Endothelial cell (in vitro differentiated cells): ENCODE data around the gene ZSWIM7. TPM values are rescaled to one million over a fixed set of nuclear protein-coding genes. Genes with fewer than 3 reads are reported as not detected.

ENCODE experiments used
- DNase-seq: peaks from one replicate; pipeline ENCODE4 v3.0.0; 2021; ENCODE audit warnings: low spot score
- H3K27ac Mint-ChIP-seq: one replicate; pipeline ENCODE4 v1.8.0; 2021; ENCODE audit warnings: mixed read lengths, inconsistent platforms; ENCODE audit not compliant: unreplicated experiment
- H3K27me3 Mint-ChIP-seq: one replicate; pipeline ENCODE4 v1.8.0; 2021; ENCODE audit warnings: mild to moderate bottlenecking, moderate library complexity, mixed read lengths, inconsistent platforms; ENCODE audit not compliant: unreplicated experiment
- H3K36me3 Mint-ChIP-seq: one replicate; pipeline ENCODE4 v1.8.0; 2021; ENCODE audit warnings: mild to moderate bottlenecking, low read depth, mixed read lengths, inconsistent platforms; ENCODE audit not compliant: unreplicated experiment
- H3K4me1 Mint-ChIP-seq: one replicate; pipeline ENCODE4 v1.8.0; 2021; ENCODE audit warnings: mild to moderate bottlenecking, mixed read lengths, inconsistent platforms; ENCODE audit not compliant: unreplicated experiment
- H3K4me3 Mint-ChIP-seq: one replicate; pipeline ENCODE4 v1.8.0; 2021; ENCODE audit warnings: mild to moderate bottlenecking, mixed read lengths, inconsistent platforms; ENCODE audit not compliant: unreplicated experiment
- H3K9me3 Mint-ChIP-seq: one replicate; pipeline ENCODE4 v1.8.0; 2021; ENCODE audit warnings: mixed read lengths, inconsistent platforms; ENCODE audit not compliant: unreplicated experiment
- total RNA-seq: library from RNA; stranded (reverse); fragmentation: NEBNext Ultra II Directional; extraction: Animal tissue kit (Norgen Biotek cat#: 25700); gene quantifications from one replicate; pipeline ENCODE4 v1.2.1, GENCODE V29; 2021; ENCODE audit not compliant: unreplicated experiment
- TF ChIP-seq, protein P1 (sequence below): fragments of 200-600 bp; sonication (generic); IDR thresholded peaks from one replicate; pipeline ENCODE4 v1.5.0; 2021; ENCODE audit warnings: antibody characterized with exemption; ENCODE audit not compliant: unreplicated experiment

ZSWIM7 gene
- total RNA-seq, 1 donor from 2014 or later: 39.4 TPM

DNA sequence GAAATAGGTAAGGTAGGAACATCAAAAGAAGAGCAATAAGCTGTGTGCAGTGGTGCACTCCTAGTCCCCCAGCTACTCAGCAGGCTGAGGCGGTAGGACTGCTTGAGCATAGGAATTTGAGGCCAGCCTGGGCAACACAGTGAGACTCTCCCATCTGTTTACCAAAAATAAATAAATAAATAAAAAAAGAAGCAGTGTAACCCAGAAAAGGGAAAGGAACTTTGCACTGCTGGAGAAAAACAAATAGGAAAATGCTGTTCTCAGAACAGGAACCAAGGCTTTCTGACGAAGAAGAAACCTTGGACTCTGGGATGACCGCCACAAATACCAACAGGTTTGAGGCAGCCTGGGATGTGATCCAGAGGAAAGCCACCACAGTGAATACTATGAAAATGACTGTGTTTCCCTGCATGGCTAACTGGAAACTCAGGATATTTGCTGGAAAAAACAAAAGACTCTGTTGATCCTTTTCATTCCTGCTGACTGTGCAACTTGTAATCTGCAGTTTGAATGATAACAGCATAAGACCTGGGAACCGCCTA, 41.3 kb upstream of the ZSWIM7 start:
- no peak for DNase-seq

DNA sequence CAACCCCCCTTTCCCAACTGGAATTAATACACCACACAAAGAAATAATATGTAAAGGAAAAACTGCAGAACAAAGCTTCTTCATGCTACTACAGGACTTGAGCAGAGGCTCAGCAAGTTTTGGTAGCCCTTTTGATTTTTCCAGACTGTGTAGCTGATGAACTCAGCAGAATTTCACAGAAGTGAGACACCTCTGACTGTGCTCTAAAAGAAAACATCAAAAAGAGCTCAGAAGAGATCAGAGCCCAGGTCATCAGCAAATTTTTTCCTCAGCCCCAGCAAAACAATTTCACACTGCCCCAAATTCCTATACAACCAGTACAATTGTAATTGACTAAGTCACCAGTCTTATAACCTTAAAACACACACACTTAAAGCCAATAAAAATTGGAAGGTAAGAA, 38.1 kb upstream of the ZSWIM7 start:
- Mint-ChIP-seq H3K9me3 (no peaks in the 10 kb centered on the region), H3K36me3 (peaks cover 41% of the 10 kb centered on the region), H3K4me3 (no peak overlapping the region), H3K27me3 (no peaks in the 10 kb centered on the region), H3K27ac (no peak overlapping the region), H3K4me1 (peaks cover 3% of the 10 kb centered on the region)
- DNase-seq: no peak
- TF ChIP-seq, protein P1, sequence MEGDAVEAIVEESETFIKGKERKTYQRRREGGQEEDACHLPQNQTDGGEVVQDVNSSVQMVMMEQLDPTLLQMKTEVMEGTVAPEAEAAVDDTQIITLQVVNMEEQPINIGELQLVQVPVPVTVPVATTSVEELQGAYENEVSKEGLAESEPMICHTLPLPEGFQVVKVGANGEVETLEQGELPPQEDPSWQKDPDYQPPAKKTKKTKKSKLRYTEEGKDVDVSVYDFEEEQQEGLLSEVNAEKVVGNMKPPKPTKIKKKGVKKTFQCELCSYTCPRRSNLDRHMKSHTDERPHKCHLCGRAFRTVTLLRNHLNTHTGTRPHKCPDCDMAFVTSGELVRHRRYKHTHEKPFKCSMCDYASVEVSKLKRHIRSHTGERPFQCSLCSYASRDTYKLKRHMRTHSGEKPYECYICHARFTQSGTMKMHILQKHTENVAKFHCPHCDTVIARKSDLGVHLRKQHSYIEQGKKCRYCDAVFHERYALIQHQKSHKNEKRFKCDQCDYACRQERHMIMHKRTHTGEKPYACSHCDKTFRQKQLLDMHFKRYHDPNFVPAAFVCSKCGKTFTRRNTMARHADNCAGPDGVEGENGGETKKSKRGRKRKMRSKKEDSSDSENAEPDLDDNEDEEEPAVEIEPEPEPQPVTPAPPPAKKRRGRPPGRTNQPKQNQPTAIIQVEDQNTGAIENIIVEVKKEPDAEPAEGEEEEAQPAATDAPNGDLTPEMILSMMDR: no peak

More for the DNA sequence above, 41.3 kb upstream of the ZSWIM7 start:
- Mint-ChIP-seq H3K36me3 (peaks cover 40% of the 10 kb centered on the region), H3K27ac (peak overlapping the region; percentile 50), H3K4me3 (no peak overlapping the region), H3K4me1 (peaks cover 3% of the 10 kb centered on the region), H3K27me3 (no peaks in the 10 kb centered on the region), H3K9me3 (no peaks in the 10 kb centered on the region)
- TF ChIP-seq, protein P1: no peak

DNA sequence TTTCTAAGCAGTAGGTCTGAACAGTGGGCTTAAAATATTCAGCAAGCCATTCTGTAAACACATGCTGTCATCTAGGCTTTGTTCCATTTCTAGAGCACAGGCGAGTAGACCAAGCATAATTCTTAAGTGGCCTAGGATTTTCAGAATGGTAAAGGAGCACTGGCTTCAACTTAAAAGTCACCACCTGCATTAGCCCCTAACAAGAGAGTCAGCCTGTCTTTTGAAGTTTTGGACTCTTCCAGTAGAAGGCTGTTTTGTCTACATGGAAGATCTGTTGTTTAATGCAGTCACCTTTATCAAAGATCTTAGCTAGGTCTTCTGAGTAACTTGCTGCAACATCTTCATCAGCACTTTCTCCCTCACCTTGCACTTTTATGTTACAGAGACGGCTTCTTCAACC, 36.8 kb upstream of the ZSWIM7 start:
- peak overlapping the region; percentile 8 for H3K4me3 Mint-ChIP-seq
- no peaks in the 10 kb centered on the region for H3K27me3 Mint-ChIP-seq
- no peaks in the 10 kb centered on the region for H3K9me3 Mint-ChIP-seq
- H3K4me1 Mint-ChIP-seq: peaks cover 3% of the 10 kb centered on the region
- TF ChIP-seq, protein P1: no peak
- DNase-seq: no peak
- H3K27ac Mint-ChIP-seq: no peak overlapping the region
- peaks cover 40% of the 10 kb centered on the region for H3K36me3 Mint-ChIP-seq

DNA sequence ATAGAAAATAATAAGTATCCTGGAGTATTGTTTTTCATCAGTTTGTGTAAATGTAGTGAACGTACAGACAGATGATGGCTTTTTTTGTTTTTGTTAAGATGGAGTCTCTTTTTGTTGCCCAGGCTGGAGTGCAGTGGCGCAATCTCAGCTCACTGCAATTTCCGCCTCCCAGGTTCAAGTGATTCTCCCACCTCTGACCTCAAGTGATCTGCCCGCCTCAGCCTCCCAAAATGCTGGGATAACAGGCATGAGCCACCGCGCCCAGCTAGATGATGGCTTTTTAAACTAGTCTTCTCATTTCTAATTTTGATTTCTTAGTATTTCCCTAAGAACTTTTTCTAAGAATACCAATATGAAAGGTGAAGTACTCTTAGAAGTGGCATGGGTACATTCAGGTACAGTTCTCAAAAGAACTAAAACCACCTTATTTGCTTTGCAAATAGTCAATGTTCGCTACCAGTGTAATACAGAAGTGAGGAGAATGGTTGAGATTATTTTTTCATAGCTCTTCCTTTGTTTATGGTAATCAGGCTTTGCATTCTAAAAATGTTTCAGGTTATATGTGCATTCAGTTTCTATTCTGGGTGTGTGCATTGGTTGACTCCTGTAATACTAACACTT, 34.3 kb upstream of the ZSWIM7 start:
- no peak for DNase-seq
- TF ChIP-seq, protein P1: no peak
- H3K4me1 Mint-ChIP-seq: peaks cover 3% of the 10 kb centered on the region
- no peaks in the 10 kb centered on the region for H3K9me3 Mint-ChIP-seq
- H3K27me3 Mint-ChIP-seq: no peaks in the 10 kb centered on the region
- H3K27ac Mint-ChIP-seq: no peak overlapping the region
- H3K36me3 Mint-ChIP-seq: peaks cover 40% of the 10 kb centered on the region
- H3K4me3 Mint-ChIP-seq: no peak overlapping the region
